ENCODE data around the gene RILPL1.
"Not testable (repeated sequence)": the region's sequence is repeated elsewhere in the genome, so short reads cannot be mapped to it uniquely, and the experiment has no call there.

The RILPL1 gene

DNA sequence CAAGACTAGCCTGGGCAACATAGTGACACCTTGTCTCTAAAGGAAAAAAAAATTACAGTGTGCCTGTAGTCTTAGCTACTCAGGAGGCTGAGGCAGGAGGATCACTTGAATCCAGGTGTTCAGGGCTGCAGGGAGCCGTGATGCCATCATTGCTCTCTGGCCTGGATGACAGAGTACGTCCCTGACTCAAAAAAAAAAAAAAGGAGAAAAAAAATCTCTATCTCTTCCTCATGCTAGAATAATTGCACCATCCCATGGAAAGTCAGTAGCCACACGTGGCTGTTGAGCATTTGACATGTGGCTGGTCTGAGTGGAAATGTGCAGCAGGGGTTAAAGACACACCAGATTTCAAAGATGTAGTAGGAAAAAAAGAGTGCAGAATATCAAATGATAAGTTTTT is 3.8 kb downstream of the RILPL1 start:
- DNase-seq = no peak

DNA sequence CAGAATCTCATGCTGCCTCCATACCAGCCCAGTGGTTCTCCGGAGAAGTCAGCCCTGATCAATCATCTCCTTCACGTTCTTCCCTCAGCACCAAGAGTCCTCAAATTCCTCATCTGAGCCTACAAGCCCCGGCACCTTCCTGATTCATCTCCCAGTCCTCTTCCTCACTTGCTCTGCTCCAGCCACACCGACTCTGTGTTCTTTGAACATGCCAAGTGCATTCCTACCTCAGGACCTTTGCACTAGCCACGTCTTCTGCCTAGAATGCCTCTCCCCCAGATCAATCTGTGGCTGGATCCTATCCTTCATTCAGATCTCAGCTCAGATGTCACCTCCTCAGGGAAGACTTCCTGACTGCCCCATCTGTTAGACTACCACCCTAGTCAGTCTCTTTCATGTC is 4.7 kb downstream of the RILPL1 start:
- DNase-seq = no peak

DNA sequence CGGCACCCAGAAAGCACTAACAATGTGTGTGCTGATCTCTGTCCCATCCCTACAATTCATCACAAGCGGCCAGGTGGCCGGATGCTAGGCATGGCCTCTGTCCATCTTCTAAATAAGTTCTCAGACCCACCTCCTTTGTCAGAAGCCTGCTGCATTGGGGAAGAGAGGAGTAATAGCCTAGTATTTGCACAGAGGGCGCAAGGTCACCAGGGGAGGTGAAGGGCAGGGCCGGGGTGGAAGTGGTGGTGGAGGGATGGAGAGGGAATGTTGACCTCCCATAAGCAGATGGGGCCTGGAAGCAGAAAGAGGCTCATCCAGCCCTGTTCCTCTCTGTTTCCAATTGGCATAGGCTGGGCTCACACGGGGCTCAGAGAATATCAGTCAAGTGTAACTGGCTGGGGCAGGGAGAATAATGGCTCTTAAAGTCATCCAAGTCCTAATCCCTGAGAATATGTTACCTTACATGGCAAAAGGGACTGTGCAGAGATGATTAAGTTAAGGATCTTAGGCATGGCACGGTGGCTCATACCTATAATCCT is 6.9 kb downstream of the RILPL1 start:
- no peak for DNase-seq

DNA sequence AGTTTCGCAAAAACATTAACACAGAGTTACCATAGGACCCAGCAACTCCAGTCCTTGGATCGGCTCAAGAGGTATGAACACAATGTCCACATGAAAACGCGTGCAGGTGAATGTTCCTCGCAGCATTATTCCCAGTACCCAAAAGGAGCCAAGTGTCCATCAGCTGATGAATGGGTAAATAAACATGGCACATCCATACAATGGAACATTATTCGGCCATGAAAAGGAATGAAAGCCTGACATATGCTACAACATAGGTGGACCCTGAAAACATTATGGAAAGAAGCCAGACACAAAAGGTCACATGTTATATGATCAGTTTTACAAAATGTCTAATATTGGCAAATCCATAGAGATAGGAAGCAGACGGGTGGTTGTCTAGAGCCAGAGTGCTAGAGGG is 9.1 kb downstream of the RILPL1 start:
- no peak for DNase-seq

DNA sequence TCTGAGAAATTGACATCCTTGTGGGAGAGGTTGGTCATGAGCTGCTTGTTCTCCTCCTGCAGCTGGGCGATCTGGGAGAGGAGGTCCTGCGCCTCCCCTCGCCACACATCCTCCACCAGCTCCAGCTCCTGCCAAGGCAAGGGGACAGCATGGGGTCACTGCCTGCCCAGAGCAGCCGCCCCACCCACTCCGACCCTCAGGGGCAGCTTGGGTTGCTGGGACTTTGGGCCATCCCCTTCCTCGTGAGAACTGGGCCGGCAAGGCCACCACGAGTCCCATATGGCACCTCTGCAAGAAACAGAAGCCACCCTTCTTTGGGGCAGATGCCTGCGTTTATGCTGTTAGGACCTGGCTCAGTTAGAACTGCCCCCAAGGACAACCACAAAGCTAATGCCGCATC is 10.0 kb downstream of the RILPL1 start:
- no peak for DNase-seq

DNA sequence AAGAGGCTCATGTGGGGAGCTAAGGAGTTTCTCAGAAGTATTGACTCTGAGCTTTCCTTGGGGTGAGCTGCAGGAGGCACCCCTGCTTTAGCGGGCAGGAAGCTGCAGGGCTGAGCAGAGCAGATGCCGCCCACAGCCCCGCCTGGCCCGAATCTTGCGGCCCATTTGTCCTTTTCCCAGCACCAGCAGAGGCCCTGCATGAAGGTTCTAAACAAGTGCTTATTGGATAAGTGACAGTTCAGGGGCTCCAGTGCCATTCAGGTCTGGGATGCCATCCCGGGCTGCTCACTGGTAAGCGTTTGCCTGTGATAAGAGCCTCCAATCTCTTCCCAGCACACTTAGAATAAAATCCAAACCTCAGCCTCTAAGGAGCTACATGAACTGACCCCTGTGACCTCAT is 11.4 kb downstream of the RILPL1 start:
- DNase-seq = no peak

DNA sequence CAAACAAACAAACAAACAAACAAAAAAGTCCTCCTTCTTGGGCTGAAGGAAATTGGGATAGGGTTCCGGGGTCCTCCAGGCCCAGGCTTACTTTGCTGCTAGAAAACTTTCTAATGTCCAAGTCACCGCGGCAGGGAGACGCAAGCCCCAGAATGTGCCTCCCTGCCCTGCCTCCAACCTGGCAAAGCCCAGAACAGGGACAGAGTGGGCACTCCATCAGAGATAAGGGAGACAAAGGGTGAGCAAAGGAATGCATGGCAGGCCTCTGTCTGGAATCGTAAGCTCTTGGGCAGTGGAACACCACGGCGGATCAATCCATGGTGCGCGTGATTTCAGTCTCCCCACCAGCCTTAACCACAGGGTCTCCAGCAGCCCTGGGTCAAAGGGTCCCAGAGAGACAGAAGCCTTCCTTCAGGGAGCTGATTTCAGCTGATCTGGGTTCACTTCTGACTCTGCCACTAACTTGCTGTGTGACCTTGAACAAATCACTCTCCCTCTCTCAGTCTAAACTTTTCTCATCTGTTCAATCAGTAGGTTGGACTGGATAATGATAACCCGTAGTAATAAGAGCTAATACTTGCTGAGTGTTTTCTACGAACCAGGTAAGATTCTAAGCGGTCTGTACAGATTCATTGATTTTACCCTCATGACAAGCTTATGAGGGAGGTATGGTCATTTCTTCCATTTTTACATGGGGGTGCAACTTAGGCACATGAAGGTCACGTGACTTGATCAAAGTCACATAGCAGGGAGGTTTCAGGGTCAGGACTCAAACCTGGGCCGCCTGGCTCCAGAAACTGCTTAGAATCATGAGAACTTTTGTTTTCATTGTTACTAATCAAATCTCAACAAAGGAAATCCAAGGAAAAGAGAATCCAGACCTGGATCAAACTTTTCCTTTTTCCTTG is 12.7 kb downstream of the RILPL1 start:
- DNase-seq = no peak

DNA sequence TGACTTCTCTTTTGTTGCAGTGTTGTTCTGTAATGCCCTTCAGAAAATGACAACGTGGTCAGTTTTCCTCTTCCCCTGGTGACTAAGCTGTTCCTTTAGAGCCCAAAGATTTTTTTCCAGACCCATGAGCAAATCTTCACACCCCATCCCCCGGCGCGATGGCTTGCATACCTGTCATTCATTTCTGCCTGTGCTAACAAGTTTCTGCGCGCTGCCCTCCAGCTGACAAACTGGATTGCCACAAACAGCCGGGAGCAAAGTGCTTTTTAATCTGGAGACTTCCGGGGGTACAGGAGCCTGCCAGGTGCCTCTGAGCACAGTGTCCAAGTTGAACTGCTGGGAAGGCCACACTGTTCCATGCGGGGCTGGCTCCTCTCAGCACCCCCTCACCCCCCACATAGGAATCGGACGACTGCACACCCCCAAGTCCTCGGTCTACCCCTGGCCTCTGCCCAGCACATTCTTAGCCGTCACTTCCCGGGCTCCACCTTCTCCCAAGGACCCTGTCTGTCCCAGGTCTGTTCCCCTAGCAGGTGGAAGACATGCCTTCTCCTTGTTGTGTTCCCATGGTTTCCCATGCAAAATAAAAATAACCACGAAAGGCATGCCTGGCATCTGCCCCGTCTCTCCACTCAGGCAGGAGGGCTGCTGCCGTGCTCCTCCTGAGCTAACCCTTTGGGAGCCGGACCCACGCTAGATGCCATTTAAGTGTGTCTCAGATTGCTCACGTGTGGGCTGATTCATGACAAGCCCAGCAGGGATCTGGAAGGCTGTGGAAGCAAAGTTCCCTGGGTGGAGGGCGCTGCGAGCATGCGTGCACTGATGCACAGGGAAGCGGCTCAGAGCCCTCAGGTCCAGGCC is 14.1 kb downstream of the RILPL1 start:
- no peak for DNase-seq

DNA sequence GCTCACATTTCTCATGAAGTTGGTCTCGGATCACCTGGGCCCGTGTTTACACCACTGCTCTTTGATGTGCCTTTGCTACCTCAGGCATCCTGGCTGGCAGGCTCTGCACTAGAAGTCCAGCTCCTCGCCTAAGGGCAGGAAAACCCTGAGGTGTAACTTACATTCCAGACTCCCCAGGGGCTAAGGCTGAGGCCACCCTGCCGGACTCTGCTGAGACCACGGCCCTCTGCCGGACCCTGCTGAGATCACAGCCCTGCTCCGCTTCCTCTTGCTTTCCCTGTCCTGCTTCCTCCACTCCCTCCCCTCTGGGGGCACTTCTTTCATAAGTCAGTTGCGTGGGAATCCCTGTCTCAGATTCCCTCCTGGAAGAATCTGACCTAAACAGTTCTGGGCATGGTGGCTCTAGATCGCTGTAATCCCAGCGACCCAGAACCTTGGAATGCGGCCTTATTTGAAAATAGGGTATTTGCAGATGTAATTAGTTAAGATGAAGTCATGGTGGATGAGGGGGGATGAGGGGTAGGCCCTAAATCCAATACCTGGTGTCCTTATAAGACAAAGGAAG is 17.2 kb downstream of the RILPL1 start:
- DNase-seq = no peak

DNA sequence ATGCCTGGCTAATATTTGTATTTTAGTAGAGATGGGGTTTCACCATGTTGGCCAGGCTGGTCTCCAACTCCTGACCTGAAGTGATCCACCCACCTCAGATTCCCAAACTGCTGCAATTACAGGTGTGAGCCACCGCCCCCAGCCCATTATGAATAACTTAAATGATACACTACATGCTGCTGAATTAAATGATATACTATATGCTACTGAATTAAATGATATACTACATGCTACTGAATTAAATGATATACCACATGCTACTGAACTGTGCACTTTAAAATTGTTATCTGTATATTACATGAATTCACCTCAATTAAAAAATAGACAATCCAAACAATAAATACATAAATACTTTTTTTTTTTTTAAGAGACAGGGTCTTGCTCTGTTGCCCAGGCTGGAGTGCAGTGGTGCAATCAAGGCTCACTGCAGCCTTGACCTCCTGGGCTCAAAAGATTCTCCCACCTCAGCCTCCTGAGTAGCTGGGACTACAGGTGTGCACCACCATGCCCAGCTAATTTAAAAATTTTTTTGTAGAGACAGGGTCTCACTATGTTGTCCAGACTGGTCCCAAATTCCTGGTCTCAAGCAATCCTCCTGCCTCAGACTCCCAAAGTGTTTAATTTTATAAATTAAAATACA is 18.8 kb downstream of the RILPL1 start:
- not testable (repeated sequence) for DNase-seq

DNA sequence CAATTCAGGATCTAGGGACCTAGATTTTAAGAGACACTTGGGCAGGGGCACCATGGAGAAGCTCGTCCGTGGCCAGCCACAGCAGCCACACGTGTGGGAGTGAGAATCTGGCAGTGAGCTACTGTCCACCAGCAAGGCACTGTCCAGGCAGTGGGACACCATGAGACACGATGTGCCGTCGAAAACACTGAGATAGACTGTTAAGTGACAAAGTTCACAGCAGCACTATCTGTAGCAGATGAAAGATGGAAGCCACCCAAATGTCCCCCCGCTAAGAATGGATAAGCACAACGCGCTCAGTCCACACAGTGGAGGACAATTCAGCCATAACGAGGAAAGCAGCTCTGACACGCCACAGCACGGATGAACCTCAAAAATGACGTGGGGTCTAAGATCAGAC is 19.7 kb downstream of the RILPL1 start:
- DNase-seq = no peak

DNA sequence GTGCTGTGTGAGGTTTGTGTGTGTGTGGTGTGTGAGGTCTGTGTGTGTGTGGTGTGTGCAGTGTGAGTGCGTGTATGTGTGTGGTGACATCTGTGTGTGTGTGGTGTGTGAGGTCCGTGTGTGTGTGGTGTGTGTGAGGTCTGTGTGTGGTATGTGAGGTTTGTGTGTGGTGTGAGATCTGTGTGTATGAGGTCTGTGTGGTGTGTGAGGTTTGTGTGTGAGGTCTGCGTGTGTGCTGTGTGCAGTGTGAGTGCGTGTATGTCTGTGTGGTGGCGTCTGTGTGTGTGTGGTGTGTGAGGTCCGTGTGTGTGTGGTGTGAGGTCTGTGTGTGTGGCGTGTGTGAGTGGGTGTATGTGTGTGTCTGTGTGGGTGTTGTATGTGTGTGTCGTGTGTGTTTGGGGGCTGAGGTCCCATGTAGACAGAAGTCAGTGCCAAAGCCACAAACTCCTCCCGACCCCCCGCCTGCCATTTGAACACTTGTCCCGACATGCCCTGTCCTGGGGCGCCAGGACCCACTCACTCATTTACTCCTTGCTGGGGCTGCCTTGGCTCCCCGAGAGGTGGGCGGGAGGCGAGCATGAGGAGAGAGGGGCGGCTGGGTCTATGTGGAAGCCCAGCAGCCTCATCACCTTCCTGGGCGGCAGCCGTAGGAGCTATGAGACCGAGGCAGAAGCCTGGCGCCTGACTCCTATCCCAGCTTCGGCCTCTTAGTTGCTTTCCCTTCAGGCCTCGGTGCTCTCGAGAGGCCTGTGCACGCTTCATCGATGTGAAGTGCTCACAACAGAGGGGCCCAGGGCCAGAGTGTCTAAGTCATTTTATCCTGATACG is 20.5 kb downstream of the RILPL1 start:
- DNase-seq = no peak

DNA sequence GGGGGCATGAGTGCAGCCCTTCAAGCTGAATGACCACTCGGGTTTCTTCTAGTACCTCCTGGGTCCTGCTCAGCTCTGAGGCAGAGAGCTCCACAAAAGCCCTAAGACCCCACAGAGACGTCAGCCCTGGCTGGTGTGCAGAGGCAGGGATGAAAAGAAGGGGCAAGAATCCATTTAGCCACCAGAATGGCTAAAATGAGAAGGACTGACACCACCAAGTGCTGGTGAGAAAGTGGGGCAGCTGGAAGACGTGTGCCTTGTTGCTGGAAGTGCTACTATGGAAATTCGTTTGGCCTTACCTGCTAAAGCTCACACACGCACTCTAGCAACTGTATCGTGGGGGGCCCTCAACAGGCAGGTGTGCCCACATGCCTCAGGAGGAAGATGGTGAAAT is 26.7 kb downstream of the RILPL1 start:
- DNase-seq = no peak

DNA sequence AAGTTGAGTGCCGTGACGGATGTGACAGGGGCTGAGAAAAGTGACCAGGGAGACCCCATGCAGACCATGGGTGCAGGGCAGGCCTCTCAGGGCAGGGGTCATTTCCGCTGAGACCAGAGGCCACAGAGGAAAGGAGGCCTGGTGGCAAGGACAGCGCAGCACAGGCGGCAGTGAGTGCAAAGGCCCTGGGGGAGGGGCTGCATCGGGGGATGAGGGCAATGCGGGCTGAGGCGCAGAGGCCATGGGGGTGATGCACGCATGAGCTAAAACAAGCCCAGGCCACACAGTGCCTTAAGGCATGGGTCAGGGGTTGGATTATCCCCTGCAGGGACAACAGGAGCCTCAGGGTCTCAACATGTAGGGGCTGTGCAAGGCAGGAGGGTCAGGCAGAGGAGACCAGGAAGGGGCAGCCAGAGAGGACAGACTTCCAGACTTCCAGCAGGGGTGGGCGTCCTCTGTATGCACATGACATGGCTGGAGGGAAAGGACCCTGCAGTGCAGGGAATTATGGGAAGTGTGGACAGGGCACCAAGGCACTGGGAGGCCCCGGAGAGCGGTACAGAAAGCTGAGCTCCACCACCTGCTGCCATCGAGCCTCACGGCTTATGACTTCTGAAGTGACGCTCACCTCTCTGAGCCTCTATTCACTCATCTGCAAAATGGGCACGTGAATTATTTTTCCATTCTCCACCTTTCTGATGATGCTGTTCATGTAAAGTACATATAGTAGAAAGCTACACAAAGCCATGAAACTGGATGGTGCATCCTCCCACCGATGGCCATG is 27.3 kb downstream of the RILPL1 start:
- no peak for DNase-seq

DNA sequence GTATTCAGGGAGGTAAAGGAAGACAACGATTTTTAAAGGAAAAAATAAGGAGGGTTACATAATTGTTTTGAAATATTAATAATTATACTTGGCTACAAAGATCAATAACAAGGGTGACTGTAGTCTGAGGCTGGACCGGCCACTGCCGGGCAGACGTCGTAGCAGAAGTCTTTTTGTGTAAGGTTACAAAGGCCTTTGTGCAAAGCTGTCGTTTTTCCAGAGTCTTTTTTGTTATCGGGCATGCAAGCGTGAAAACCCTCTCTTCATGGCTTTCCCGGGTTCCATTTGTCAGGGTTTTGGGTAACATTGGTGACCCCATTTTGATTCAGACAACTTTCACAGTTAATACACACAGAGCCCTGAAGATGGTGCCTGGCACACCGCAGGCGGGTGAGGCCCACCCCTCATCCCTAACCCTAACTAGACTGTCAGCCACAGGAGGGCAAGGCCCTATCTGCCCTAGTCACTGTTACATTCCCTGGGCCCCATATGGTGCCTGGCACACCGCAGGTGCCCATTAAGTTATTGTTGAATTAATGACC is 31.3 kb downstream of the RILPL1 start:
- DNase-seq = no peak

DNA sequence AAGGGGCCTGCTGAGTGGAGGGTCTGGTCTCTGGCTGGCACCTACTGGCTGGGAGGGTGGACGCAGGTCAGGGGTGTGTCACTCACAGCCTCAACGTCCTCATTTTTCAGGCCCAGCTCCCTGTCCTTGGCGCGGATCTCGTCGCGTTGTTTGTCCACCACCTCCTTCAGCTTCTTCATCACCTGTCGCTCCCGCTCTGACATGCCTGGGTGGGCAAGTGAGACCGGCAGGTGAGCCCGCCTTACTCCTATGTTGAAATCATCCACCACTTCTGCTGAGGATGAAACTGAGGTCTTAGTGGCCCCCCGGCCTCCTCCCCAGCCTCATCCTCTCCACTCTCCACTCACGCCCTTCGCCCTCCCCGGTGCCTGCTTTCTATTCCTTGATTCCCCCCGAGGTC is 34.2 kb downstream of the RILPL1 start:
- no peak for DNase-seq

DNA sequence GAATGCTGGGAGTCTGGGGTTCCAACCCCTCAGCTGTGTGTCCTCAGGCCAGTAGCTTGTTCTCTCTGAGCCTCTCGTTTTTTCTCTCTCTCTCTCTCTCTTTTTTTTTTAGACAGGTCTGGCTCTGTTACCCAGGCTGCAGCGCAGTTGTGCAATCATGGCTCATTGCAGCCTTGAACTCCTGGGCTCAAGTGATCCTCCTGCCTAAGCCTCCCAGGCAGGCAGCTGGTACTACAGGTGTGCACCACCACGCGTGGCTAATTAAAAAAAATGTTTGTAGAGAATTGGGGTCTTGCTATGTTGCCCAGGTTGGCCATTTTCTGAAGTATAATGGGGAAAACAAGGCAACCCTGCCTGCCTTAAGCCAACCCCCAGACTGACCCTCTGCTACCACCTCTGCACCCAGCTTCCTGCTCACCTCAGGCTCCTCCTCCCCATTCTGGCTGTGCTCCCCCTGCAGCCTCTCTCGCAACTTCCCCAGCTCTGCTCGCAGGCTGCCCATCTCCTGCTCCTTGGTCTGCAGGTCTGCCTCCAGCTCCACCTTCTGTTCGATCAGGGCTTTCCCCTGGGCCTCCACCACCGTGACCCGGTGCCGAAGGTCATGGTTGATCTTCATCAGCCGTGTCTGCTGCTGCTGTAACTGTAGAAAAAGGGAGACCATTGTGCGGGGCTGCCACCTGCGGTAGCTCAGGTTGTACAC is 35.2 kb downstream of the RILPL1 start:
- DNase-seq = no peak

DNA sequence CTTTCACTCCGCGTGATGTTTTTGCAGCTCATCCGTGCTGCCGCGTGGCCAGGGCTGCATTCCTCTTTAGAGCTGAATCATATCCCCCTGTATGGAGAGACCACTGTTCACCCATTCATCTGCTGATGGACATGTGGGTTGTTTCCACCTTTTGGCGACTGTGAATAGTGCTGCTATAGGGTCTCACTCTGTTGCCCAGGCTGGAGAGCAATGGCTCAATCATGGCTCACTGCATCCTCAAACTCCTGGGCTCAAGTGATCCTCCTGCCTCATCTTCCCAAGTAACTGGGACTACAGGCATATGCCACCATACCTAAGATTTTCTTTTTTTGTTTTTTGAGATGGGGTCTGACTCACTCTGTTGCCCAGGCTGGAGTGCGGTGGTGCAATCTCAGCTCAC is 36.5 kb downstream of the RILPL1 start:
- DNase-seq = no peak

DNA sequence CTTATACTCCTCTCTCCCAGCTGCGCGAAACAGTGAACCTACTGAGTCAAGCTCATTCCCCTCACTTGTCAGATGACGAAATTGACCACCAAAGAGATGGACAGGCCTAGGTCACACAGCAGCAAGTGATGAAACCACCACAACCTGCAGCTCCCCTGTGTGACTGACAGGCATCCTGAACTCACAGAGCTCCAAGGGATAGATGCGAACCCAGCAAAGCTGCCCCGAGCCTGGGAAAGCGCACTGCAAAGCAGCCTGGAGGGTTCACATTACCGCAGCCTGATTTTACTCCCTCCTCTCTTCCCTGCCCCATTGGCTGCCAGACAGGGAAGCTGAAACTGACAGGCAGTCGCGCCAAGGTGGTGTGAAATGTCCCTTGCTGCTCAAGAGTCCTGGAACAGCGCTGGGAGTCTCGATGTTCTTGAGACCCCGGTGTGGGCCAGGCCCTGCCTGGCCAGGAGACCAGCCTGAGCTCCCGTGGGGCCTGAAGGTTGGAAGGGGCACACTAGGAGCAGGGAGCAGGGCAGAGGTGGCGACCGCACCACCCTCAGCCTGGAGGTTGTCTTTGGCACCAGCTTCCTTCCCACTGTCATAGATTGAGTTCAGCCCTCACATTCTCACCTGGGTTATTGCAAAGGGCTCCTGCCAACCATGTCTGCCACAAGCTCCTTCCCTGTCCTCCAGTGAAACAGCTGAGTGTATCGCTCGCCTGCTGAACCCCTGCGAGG is 39.2 kb downstream of the RILPL1 start:
- no peak for DNase-seq
